Sigmoid colon (tissue), 7 donors: ENCODE measurements around the gene KRT73. TPM values are rescaled to one million over a fixed set of nuclear protein-coding genes. Genes with fewer than 3 reads are reported as not detected.

Experiments
- DNase-seq: peaks from one replicate; pipeline ENCODE4 v3.0.0-alpha.2; 2019
- H3K27ac ChIP-seq, 4 donors: fragments of 200-600 bp; sonication (generic); one replicate each; pipeline ENCODE4 v1.5.1; 2016 to 2019; ENCODE audit warnings: mild to moderate bottlenecking in 1 of 4
- H3K27me3 ChIP-seq, 3 donors: fragments of 200-600 bp; sonication (generic); one replicate each; pipeline ENCODE4 v1.5.1; 2019; ENCODE audit warnings: mild to moderate bottlenecking in 1 of 3
- H3K36me3 ChIP-seq, 4 donors: fragments of 200-600 bp; sonication (generic); one replicate each; pipeline ENCODE4 v1.5.1; 2016 to 2019
- H3K4me1 ChIP-seq, 4 donors: fragments of 200-600 bp; sonication (generic); one replicate each; pipeline ENCODE4 v1.5.1; 2017 to 2019
- H3K4me3 ChIP-seq, 4 donors: fragments of 200-600 bp; sonication (generic); one replicate each; pipeline ENCODE4 v1.5.1; 2017 to 2019; ENCODE audit warnings: mild to moderate bottlenecking in 2 of 4, moderate library complexity in 1 of 4
- H3K9me3 ChIP-seq, 4 donors: fragments of 200-600 bp in 3 of 4; sonication (generic) in 3 of 4; one replicate each; pipeline versions ENCODE4 v1.5.1 to v1.6.1; 2013 to 2019
- EP300 ChIP-seq, 4 donors: sonication (generic); formaldehyde crosslinking; IDR thresholded peaks; one replicate each; pipeline ENCODE4 v1.6.1; 2017; ENCODE audit warnings: antibody characterized with exemption in 4 of 4
- POLR2A ChIP-seq, 2 donors: fragments of 450-650 bp; IDR thresholded peaks; one replicate each; pipeline ENCODE4 v1.6.1; 2016; ENCODE audit warnings: antibody characterized with exemption in 2 of 2, mild to moderate bottlenecking in 2 of 2, moderate library complexity in 2 of 2
- POLR2AphosphoS5 ChIP-seq, 4 donors: sonication (generic); formaldehyde crosslinking; IDR thresholded peaks; one replicate each; pipeline ENCODE4 v1.6.1; 2017; ENCODE audit warnings: antibody characterized with exemption in 4 of 4
- WGBS, 2 donors: extraction: QIAGEN DNeasy Blood & Tissue Kit; methylation state at CpG; one replicate each; pipeline ENCODE4 v1.1.7; 2013; 5-methylcytosine and 5-hydroxymethylcytosine counted together
- intact Hi-C: fragments of 100-400 bp; cut with DNase I; formaldehyde crosslinking; loops from one replicate; pipeline ENCODE4 v1.15.1; 2023
- polyA plus RNA-seq, 3 donors: library from polyadenylated mRNA; stranded (reverse); fragments of 200-250 nt; gene quantifications; one replicate each; pipeline ENCODE4 v1.2.3, GENCODE V29; 2013
- total RNA-seq, 4 donors: library from RNA; depleted of rRNA; stranded (reverse); fragments of >200 nt; gene quantifications; one replicate each; pipeline ENCODE4 v1.1.0, GENCODE V29; 2016
- TF ChIP-seq, protein P1 (sequence below), 4 experiments: fragments of 450-650 bp in 3 of 4; fragments of 200-600 bp in 1 of 4; IDR thresholded peaks; one replicate each; pipeline ENCODE4 v1.5.1; 2016 to 2019; ENCODE audit warnings: antibody characterized with exemption in 4 of 4, mild to moderate bottlenecking in 3 of 4, moderate library complexity in 2 of 4
- donor health status: healthy with polysubstance abuse.
- donor health status: Bipolar disorder and iron deficiency.
- donor health status: healthy.

Gene KRT73
- total and polyA plus RNA-seq, 7 donors: 0.73 TPM; not detected in 6

- intact Hi-C loops: no loop called here
- Histone ChIP-seq H3K36me3 (no peaks in the 10 kb centered on the region), H3K4me3 (no peak overlapping the region), H3K9me3 (no peaks in the 10 kb centered on the region), H3K27ac (no peak overlapping the region), H3K4me1 (peaks cover 0 to 14% (median 12%) of the 10 kb centered on the region in 4 donors), H3K27me3 (no peaks in the 10 kb centered on the region)
- no peak for DNase-seq
- TF ChIP-seq EP300 (IDR thresholded peaks at IDR 0.05): no peak
- WGBS, 2 donors: 76 to 82% methylated on average over 6 of the region's 6 CpGs
Observed at GRCh38 chr12:52649066-52649465, 30.7 kb upstream of the KRT73 start.

DNA sequence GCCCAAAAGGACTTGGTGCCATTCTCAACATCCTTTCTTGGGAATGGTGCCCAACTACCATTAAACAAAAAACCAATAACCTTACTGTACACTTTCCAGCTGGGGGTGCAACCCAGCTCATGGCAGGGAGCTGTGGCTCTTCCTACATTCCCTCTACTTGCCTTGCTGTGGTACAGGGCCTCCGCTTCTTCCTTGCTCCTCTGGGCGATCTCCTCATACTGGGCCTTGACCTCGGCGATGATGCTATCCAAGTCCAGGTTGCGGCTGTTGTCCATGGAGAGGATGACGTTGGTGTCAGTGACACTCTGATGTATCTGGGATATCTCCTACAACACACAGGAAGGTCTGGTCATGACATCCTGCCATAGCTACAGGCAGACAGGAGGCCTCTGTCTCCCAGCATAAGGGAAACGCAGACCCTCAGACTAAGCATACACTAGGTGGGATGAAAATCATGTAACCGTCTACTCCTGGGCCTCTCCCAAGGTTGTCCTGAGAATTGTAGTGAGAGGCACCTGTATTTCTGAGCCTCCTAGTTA lies 29.7 kb upstream of the KRT73 start:
- 96 to 97% methylated on average over 8 of the region's 8 CpGs for WGBS, 2 donors
- no peak for TF ChIP-seq POLR2A (IDR thresholded peaks at IDR 0.05)
- no peak for TF ChIP-seq EP300 (IDR thresholded peaks at IDR 0.05)
- TF ChIP-seq POLR2AphosphoS5 (IDR thresholded peaks at IDR 0.05): no peak
- TF ChIP-seq, protein P1, sequence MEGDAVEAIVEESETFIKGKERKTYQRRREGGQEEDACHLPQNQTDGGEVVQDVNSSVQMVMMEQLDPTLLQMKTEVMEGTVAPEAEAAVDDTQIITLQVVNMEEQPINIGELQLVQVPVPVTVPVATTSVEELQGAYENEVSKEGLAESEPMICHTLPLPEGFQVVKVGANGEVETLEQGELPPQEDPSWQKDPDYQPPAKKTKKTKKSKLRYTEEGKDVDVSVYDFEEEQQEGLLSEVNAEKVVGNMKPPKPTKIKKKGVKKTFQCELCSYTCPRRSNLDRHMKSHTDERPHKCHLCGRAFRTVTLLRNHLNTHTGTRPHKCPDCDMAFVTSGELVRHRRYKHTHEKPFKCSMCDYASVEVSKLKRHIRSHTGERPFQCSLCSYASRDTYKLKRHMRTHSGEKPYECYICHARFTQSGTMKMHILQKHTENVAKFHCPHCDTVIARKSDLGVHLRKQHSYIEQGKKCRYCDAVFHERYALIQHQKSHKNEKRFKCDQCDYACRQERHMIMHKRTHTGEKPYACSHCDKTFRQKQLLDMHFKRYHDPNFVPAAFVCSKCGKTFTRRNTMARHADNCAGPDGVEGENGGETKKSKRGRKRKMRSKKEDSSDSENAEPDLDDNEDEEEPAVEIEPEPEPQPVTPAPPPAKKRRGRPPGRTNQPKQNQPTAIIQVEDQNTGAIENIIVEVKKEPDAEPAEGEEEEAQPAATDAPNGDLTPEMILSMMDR (IDR thresholded peaks at IDR 0.05): no peak
- intact Hi-C loops: no loop called here
- no peaks in the 10 kb centered on the region for H3K36me3 ChIP-seq
- H3K27ac ChIP-seq: no peak overlapping the region
- no peaks in the 10 kb centered on the region for H3K27me3 ChIP-seq
- H3K4me3 ChIP-seq: no peak overlapping the region
- no peaks in the 10 kb centered on the region for H3K9me3 ChIP-seq
- H3K4me1 ChIP-seq: peaks cover 0 to 14% (median 12%) of the 10 kb centered on the region in 4 donors
- no peak for DNase-seq

GRCh38 chr12:52647601-52648000 lies 29.2 kb upstream of the KRT73 start:
- H3K9me3 ChIP-seq: no peaks in the 10 kb centered on the region
- H3K4me3 ChIP-seq: no peak overlapping the region
- no peaks in the 10 kb centered on the region for H3K36me3 ChIP-seq
- no peak for TF ChIP-seq POLR2A (IDR thresholded peaks at IDR 0.05)
- TF ChIP-seq POLR2AphosphoS5 (IDR thresholded peaks at IDR 0.05): no peak
- TF ChIP-seq, protein P1 (IDR thresholded peaks at IDR 0.05): no peak
- TF ChIP-seq EP300 (IDR thresholded peaks at IDR 0.05): no peak
- intact Hi-C loops: no loop called here
- H3K27me3 ChIP-seq: no peaks in the 10 kb centered on the region
- no peak overlapping the region for H3K27ac ChIP-seq
- 93 to 94% methylated on average over 9 of the region's 9 CpGs for WGBS, 2 donors
- no peak for DNase-seq
- peaks cover 0 to 14% (median 12%) of the 10 kb centered on the region in 4 donors for H3K4me1 ChIP-seq

DNA sequence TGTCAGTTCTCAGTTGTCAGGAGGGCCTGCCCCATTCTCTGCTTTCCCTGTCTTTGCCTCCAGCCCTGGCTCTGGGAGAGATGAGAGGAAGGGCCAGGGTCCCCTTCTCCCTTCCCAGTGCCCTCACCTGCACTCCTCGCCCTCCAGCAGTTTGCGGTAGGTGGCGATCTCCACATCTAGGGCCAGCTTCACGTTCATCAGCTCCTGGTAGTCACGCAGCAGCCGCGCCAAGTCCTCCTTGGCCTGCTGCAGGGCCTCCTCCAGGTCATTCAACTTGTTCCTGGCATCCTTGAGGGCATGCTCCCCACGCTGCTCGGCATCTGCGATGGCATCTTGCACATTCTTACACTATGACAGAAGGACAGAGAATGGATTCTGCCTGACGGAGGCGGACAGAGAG lies 28.3 kb upstream of the KRT73 start:
- WGBS, 2 donors: 92% methylated on average over 12 of the region's 12 CpGs
- H3K4me1 ChIP-seq: peaks cover 0 to 14% (median 12%) of the 10 kb centered on the region in 4 donors
- TF ChIP-seq POLR2A (IDR thresholded peaks at IDR 0.05) (no peak), POLR2AphosphoS5 (IDR thresholded peaks at IDR 0.05) (no peak), EP300 (IDR thresholded peaks at IDR 0.05) (no peak)
- TF ChIP-seq, protein P1 (IDR thresholded peaks at IDR 0.05): no peak
- intact Hi-C loops: no loop called here
- DNase-seq: no peak
- H3K27ac ChIP-seq: no peak overlapping the region
- no peaks in the 10 kb centered on the region for H3K36me3 ChIP-seq
- H3K9me3 ChIP-seq: no peaks in the 10 kb centered on the region
- no peak overlapping the region for H3K4me3 ChIP-seq
- peaks cover 0 to 5% (median 0%) of the 10 kb centered on the region in 3 donors for H3K27me3 ChIP-seq

- H3K27ac ChIP-seq: no peak overlapping the region
- no peaks in the 10 kb centered on the region for H3K36me3 ChIP-seq
- H3K9me3 ChIP-seq: no peaks in the 10 kb centered on the region
- no peak for DNase-seq
- TF ChIP-seq POLR2A (IDR thresholded peaks at IDR 0.05): no peak
- no peak for TF ChIP-seq EP300 (IDR thresholded peaks at IDR 0.05)
- TF ChIP-seq POLR2AphosphoS5 (IDR thresholded peaks at IDR 0.05): no peak
- TF ChIP-seq, protein P1 (IDR thresholded peaks at IDR 0.05): no peak
- H3K27me3 ChIP-seq: peaks cover 0 to 8% (median 0%) of the 10 kb centered on the region in 3 donors
- H3K4me1 ChIP-seq: peaks cover 0 to 10% (median 8%) of the 10 kb centered on the region in 4 donors
- intact Hi-C loops: no loop called here
- WGBS, 2 donors: 78 to 79% methylated on average over 4 of the region's 4 CpGs
- no peak overlapping the region for H3K4me3 ChIP-seq
Observed at GRCh38 chr12:52645982-52646381, 27.6 kb upstream of the KRT73 start.
